GM21423 (cell line): Measurements from ENCODE around the gene RUFY3.
A peak's percentile ranks its signal among the peaks of the same experiment; 100 is the strongest.

ENCODE experiments used
- ATAC-seq: cut with Tn5 transposase; IDR thresholded peaks from one replicate; pipeline ENCODE4 v1.9.1; 2021; ENCODE audit warnings: mild to moderate bottlenecking, moderate library complexity; ENCODE audit not compliant: unreplicated experiment

The RUFY3 gene

GRCh38 chr4:70734971-70735370 lies 13.2 kb downstream of the RUFY3 start:
- ATAC-seq = peak; percentile 17

GRCh38 chr4:70735915-70736314 lies 14.2 kb downstream of the RUFY3 start:
- ATAC-seq = peak; percentile 24

DNA sequence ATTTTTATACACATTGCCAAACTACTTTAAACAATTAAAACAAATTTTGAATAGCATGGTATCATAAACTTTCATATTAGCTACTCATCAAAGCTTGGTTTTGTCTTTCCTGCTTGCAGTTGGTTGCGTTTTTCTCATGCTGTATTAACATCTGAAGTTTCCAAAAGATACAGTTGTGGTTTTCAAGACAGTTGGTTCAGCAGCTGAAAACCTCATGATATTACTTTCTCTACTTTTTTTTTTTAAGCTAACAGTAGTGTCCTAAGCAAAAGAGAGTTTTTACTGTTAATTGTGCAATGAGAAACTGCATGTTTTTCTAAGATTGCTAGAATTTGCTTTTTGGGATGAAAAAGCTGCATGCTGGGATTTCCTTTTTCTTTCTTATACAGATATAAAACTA lies 15.2 kb downstream of the RUFY3 start:
- ATAC-seq = no peak

GRCh38 chr4:70737409-70737808 lies 15.6 kb downstream of the RUFY3 start:
- ATAC-seq = no peak

DNA sequence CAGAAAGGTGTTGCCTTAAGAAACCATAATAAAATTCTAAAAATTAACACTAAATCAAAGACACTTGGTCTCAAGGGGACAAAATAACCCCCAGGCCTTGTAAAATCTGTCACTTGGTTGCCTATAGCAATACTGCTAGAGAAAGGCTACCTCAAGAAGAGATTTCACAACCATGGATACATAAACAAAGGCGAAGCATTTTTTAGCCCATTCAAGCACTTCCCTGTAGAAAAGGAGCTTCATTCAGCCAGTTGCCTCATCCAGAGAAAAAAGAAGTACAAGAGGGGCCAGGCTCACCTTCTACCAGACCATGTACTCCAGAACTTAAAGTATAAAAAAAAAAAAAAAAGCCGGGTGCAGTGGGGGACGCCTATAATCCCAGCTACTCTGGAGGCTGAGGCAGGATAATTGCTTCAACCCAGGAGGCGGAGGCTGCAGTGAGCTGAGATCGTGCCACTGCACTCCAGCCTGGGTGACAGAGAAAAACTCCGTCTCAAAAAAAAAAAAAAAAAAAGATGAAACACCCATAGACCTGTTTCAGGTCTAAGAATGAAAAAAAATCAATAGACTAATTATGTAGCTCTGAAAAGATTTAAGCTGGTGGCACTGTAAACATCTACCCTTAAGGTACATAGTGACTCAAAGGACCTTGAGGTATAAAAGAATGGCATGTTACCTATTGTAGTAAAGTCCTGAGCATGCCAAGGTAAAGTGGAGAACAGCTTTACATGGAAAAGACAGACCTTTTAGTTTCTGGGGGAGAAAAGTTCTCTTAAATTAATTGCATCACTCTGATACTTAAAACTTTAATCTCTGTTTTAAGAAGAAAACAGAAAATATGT lies 18.0 kb downstream of the RUFY3 start:
- ATAC-seq = no peak

GRCh38 chr4:70741867-70742658 lies 20.3 kb downstream of the RUFY3 start:
- ATAC-seq = no peak

DNA sequence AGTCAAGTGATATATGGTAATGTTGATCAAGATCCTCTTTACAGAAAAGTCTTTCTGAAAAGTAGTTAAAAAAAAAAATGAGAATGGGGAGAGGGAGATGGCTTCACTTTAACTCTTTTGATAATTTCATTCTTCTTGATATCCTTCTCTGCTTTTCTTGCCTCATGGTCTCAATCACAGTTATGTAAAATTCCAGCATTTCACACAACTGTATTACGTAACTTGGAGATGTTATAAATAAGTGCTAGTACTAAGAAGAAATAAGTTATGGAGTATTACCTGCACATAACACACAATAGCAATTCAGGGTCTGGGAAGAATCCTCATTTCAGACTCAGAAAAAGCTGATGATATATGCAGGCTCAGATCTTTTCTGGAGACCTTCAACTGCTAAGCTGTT lies 22.0 kb downstream of the RUFY3 start:
- ATAC-seq = no peak

- ATAC-seq = no peak
Observed at GRCh38 chr4:70746179-70746839, 24.5 kb downstream of the RUFY3 start.

GRCh38 chr4:70747874-70748273 lies 26.1 kb downstream of the RUFY3 start:
- ATAC-seq = no peak

- peak; percentile 88 for ATAC-seq
Observed at GRCh38 chr4:70749313-70749712, 27.5 kb downstream of the RUFY3 start.

DNA sequence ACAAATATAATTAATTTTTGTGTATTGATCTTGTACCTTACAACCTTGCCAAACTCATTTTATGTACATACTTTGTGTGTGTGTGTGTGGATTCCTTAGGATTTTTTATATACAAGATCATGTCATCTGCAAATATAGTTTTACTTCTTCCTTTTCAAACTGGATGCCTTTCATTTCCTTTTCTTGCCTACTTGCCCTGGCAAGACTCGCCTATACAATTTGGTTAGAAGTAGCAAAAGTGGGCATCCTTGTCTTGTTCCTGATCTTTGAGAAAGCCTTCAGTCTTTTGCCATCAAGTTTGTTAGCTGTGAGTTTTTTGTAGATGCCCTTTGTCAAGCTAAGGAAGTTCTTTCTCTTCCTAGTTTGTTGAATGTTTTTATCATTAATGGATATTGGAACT lies 30.5 kb downstream of the RUFY3 start:
- ATAC-seq = no peak

DNA sequence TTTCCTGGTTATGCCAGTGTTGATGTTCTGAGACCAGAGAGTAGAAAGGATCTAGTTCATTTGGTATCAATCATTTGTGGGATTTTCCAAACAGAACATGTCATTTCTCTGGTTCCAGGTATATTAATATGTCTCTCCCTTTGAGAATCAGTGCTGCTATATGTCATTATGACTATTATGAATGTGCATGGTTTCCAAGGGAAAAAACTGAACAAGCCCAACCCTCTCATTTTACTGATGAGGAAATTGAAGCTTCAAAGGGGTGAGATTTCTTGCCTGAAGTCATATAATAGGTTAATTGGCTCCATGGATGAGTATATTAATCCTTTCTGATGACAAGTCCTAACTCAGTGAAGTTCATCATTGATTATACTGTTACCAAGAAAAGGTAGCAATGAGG lies 31.9 kb downstream of the RUFY3 start:
- no peak for ATAC-seq

- peak; percentile 69 for ATAC-seq
Observed at GRCh38 chr4:70754470-70754869, 32.7 kb downstream of the RUFY3 start.

DNA sequence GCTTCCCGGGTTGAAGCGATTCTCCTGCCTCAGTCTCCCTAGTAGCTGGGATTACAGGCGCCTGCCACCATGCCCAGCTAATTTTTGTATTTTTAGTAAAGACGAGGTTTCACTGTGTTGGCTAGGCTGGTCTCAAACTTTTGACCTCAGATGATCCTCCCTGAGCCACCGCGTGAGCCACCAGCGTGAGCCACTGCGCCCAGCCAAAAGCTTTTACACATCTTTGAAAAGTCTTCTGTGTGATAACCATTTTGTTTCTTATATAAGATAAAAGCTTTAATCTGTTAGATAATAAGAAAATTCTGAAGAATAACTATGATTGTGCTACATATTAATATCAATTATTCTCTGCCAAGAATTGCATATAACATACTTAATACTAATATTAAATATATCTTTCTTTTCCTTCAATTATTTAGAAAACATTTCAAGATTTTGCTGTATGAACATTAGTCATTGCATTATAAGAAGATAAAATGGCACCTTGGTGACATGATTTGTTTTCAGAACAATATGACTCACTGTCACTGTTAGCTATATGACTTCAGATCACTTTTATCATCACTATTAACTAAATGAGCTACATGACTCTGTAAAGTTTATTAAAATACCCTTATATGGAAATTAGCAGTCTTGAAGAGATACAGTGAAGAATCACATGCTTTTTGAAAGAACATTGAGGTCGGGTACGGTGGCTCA lies 33.4 kb downstream of the RUFY3 start:
- no peak for ATAC-seq

GRCh38 chr4:70759126-70759525 lies 37.4 kb downstream of the RUFY3 start:
- ATAC-seq = no peak

- no peak for ATAC-seq
Observed at GRCh38 chr4:70759627-70760026, 37.9 kb downstream of the RUFY3 start.

DNA sequence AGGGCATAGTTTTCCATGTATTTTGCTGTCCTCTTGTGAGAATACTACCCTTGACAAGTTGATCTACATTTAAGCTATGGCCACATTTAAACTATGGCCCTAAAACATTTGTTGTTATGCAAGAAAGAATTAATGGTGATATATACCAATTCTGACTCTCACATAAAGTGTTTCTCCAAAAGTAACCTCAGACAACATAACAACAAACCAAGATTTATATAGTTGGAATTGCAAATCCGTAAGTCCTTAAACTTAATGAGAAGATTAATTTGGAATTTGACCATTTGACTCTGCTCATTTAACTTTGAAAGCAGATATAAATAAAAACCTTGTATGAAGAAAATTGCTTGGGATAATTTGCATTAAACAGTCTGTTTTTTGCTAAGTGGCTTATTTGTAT lies 38.9 kb downstream of the RUFY3 start:
- no peak for ATAC-seq

DNA sequence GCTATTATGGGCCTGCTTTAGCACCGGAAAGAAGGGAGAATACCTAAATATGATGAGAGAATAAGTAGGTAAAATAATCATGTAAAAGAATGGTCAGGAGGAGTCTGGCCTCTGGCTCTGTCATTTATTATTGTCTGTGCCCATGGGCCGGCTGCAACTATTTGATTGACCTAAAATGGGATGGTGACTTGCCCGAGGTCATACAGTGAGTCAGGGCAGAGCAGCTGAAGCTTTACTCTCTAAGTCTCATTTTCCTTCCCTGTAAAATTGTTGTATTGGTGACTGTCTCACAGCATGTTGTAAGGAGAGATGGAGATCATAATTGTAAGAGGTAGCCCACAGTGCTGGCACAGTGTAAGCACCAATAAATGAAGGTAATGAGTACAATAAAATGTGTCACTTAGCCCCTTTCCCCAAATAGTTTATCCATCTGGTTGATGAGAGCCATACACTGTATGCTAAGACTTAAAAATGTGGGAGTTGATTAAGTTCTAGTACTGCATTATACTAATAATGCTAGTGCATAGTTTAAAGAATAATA lies 39.6 kb downstream of the RUFY3 start:
- no peak for ATAC-seq

DNA sequence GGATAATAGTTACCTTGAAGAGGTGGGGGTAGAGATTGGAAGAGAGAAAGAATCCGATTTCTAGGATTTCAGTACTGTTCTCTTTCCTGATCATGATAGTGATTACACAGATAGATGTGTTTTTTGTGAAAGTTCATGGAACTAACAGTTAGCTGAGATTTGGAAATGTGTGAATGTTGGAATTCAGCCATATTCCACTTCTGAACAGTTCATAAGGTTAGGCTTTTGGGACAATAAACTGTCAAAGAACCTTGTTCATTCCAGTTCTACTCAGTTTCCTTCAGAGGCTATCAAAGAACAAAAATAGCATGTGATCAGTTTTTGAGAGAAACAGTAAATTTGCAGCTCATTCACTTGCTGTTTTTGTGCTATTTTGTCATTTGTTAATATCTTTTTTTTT lies 43.6 kb downstream of the RUFY3 start:
- no peak for ATAC-seq

DNA sequence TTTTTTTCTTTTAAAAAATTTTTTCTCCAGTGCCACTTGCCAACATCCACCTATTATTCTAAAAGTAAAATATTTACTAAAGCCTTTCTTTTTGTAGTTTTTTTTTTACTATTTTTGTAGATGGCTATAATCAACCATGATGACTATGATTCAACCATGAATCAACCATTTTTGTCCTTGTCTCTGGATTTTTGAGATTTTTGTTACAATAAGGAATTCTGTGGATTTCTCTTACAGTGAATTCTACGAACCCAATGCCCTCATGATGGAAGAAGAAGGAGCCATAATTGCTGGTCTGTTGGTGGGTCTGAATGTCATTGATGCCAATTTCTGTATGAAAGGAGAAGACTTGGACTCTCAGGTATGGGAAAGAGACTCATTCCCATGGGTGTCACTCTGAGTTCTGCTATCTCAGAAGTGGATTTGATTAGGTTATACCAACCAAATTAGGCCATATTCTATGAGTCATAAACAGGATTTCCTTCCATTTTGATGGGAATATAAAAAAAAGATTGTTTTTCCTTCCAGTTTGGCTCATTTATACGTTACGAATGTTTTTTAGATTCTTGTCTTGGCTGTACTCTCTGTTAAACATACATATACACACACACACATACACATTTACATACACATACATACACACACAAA lies 46.7 kb downstream of the RUFY3 start:
- ATAC-seq = no peak
